GM06990 (cell line): Measurements from ENCODE around the gene TBC1D10A.

Experiments used
- DNase-seq: peaks from one replicate; pipeline ENCODE4 v3.0.0-alpha.2; 2011; ENCODE audit not compliant: insufficient read length; ENCODE audit errors: extremely low read depth
- H3K27me3 ChIP-seq: replicated peaks from 2 replicates; pipeline ENCODE4 v1.6.0; 2011; ENCODE audit warnings: low read length; ENCODE audit not compliant: control insufficient read depth, insufficient read depth
- H3K36me3 ChIP-seq: 2 replicates; pipeline ENCODE4 v1.5.1; 2011; ENCODE audit warnings: low read length; ENCODE audit not compliant: control insufficient read depth, insufficient read depth
- H3K4me3 ChIP-seq: replicated peaks from 2 replicates; pipeline ENCODE4 v1.5.1; 2011; ENCODE audit warnings: low read depth, mild to moderate bottlenecking, control low read depth, low read length
- TF ChIP-seq, protein P1 (sequence below): IDR thresholded peaks from 2 replicates; pipeline ENCODE4 v1.5.1; 2011; ENCODE audit warnings: low read length, control low read depth, mild to moderate bottlenecking, inconsistent platforms; ENCODE audit not compliant: insufficient read depth, poor library complexity, severe bottlenecking

TBC1D10A gene

GRCh38 chr22:30245181-30245984 lies 81.4 kb downstream of the TBC1D10A start:
- TF ChIP-seq, protein P1, sequence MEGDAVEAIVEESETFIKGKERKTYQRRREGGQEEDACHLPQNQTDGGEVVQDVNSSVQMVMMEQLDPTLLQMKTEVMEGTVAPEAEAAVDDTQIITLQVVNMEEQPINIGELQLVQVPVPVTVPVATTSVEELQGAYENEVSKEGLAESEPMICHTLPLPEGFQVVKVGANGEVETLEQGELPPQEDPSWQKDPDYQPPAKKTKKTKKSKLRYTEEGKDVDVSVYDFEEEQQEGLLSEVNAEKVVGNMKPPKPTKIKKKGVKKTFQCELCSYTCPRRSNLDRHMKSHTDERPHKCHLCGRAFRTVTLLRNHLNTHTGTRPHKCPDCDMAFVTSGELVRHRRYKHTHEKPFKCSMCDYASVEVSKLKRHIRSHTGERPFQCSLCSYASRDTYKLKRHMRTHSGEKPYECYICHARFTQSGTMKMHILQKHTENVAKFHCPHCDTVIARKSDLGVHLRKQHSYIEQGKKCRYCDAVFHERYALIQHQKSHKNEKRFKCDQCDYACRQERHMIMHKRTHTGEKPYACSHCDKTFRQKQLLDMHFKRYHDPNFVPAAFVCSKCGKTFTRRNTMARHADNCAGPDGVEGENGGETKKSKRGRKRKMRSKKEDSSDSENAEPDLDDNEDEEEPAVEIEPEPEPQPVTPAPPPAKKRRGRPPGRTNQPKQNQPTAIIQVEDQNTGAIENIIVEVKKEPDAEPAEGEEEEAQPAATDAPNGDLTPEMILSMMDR, result no peak
- H3K36me3 ChIP-seq, result peaks cover 1% of the 10 kb centered on the region; the same call in 1 of the 2 replicates
- H3K4me3 ChIP-seq, result peak overlapping the region; percentile 63
- no peaks in the 10 kb centered on the region for H3K27me3 ChIP-seq
- DNase-seq, result no peak

- no peak for DNase-seq
- TF ChIP-seq, protein P1, result no peak
- Histone ChIP-seq H3K4me3 (no peak overlapping the region; the same call in 1 of the 2 replicates), H3K27me3 (no peaks in the 10 kb centered on the region), H3K36me3 (peaks cover 1% of the 10 kb centered on the region; the same call in 1 of the 2 replicates)
Measured at GRCh38 chr22:30244641-30245040, 82.1 kb downstream of the TBC1D10A start.

GRCh38 chr22:30244066-30244465 lies 82.7 kb downstream of the TBC1D10A start:
- H3K27me3 ChIP-seq, result no peaks in the 10 kb centered on the region
- H3K4me3 ChIP-seq, result no peak overlapping the region
- no peak for DNase-seq
- peaks cover 1% of the 10 kb centered on the region; the same call in 1 of the 2 replicates for H3K36me3 ChIP-seq
- TF ChIP-seq, protein P1, result no peak

DNA sequence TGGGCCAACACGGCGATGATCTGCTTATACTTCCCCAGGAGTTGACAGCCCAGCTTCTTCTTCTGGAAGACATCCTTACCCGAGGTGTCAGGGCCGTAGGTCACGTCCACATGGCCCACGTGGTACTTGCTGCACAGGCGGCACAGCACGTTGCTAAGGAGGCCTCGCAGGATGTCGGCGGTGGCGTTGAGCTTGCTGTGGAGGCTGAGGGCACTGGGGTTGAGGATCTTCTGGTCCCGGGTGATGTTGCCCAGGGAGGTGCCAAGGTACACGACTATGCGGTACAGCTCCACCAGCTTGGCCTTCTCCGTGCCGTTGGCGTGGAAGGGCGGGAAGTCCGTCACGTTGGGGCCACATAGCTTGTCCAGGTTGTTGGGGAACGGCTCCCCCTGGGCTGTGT lies 83.1 kb downstream of the TBC1D10A start:
- Histone ChIP-seq H3K27me3 (no peaks in the 10 kb centered on the region), H3K36me3 (peaks cover 1% of the 10 kb centered on the region; the same call in 1 of the 2 replicates), H3K4me3 (no peak overlapping the region)
- DNase-seq, result no peak
- TF ChIP-seq, protein P1, result no peak
